ENCODE data around the gene TBC1D2.
"Not testable (repeated sequence)": the region's sequence is repeated elsewhere in the genome, so short reads cannot be mapped to it uniquely, and the experiment has no call there.

Gene TBC1D2

DNA sequence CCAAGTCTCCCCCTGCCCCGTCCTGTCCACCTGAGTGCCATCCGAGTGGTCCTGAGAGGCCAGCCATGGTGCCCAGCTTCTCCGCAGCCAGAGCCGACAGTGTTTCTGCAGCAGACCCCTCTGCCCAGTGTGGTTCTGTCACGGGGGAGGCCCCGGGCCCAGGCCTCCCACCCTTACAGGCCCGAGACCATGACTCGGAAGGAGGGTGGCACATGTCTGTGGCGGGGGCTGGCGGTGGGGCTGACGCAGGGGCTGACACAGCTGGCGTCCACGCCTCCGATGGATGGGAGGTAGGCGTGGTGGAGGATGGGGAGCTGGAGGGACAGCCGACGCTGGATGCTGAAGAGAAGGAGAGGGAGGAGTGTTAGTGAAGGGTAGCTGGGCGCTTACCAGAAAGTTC, 35.0 kb upstream of the TBC1D2 start:
- WGBS, 2 experiments: 94% methylated on average over 18 of the region's 18 CpGs
- no peaks in the 10 kb centered on the region for H3K36me3 ChIP-seq (ENCODE audit: control insufficient read depth, insufficient read depth, low read length)
- no peaks in the 10 kb centered on the region for H3K27me3 ChIP-seq (ENCODE audit: control insufficient read depth, insufficient read depth, low read length, poor library complexity, severe bottlenecking)
- no peaks in the 10 kb centered on the region for H3K4me1 ChIP-seq (ENCODE audit: control insufficient read depth, insufficient read depth, low read length)
- no peaks in the 10 kb centered on the region for H3K9me3 ChIP-seq (ENCODE audit: control insufficient read depth, low read length)
- no peak overlapping the region for H3K27ac ChIP-seq (ENCODE audit: insufficient read depth, low read depth, low read length, poor library complexity, severe bottlenecking)
- no peak overlapping the region for H3K4me3 ChIP-seq (ENCODE audit: insufficient read depth, low read depth, low read length)

DNA sequence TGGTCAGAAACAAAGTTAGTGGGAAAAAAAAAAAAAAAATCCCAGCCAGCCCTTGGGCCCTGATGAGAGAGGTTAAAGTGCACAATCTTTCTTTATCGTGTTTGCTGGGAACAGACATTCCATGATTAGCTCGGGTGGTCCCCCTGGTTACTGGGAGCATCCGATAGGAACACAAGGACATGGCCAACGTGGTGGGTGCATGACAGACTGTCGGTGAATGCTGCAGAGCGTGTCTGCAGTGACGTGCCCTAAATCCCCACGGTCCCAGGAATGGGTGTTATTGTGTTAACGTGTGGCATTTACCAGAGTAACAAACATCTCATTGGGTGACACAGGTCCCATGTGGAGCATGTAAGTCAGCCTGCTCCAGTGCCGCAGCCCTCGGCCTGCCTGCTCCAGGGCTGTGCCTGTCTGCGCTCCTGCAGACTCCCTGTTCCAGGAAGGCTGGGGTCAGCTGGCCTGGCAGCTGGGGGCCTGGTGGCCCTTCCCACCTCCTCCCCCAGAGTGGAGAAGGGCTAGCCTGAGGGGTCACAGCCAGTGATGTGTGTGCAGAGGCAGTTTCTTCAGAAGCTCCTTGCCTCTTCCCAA, 34.3 kb upstream of the TBC1D2 start:
- no peak overlapping the region for H3K27ac ChIP-seq (ENCODE audit: insufficient read depth, low read depth, low read length, poor library complexity, severe bottlenecking)
- WGBS, 2 experiments: 88 to 92% methylated on average over 12 of the region's 12 CpGs
- H3K9me3 ChIP-seq (ENCODE audit: control insufficient read depth, low read length): no peaks in the 10 kb centered on the region
- no peaks in the 10 kb centered on the region for H3K27me3 ChIP-seq (ENCODE audit: control insufficient read depth, insufficient read depth, low read length, poor library complexity, severe bottlenecking)
- no peak overlapping the region for H3K4me3 ChIP-seq (ENCODE audit: insufficient read depth, low read depth, low read length)
- no peaks in the 10 kb centered on the region for H3K4me1 ChIP-seq (ENCODE audit: control insufficient read depth, insufficient read depth, low read length)
- H3K36me3 ChIP-seq (ENCODE audit: control insufficient read depth, insufficient read depth, low read length): no peaks in the 10 kb centered on the region

DNA sequence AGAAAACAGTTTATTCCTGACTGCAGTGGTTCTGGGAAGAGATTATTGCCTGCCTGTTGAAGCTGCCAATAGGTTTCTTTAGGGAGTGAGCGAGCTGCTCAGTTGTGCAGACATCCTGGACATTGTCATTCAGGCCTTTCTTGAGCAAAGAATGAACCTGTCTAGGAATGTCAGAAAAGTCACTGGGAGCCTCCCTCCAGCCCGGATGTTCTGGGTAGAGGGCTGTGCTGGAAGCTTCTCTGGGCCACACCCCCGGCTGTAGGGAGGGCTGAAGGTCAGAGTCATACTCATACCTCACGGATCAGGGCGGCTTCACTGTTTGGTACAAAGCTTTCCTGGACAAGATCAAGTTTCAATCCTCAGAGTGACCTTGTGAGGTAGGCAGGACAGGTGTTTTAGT, 33.4 kb upstream of the TBC1D2 start:
- H3K36me3 ChIP-seq (ENCODE audit: control insufficient read depth, insufficient read depth, low read length): no peaks in the 10 kb centered on the region
- H3K4me1 ChIP-seq (ENCODE audit: control insufficient read depth, insufficient read depth, low read length): no peaks in the 10 kb centered on the region
- no peaks in the 10 kb centered on the region for H3K9me3 ChIP-seq (ENCODE audit: control insufficient read depth, low read length)
- no peaks in the 10 kb centered on the region for H3K27me3 ChIP-seq (ENCODE audit: control insufficient read depth, insufficient read depth, low read length, poor library complexity, severe bottlenecking)
- no peak overlapping the region for H3K27ac ChIP-seq (ENCODE audit: insufficient read depth, low read depth, low read length, poor library complexity, severe bottlenecking)
- no peak overlapping the region for H3K4me3 ChIP-seq (ENCODE audit: insufficient read depth, low read depth, low read length)
- WGBS, 2 experiments: 89 to 92% methylated on average over 5 of the region's 5 CpGs

DNA sequence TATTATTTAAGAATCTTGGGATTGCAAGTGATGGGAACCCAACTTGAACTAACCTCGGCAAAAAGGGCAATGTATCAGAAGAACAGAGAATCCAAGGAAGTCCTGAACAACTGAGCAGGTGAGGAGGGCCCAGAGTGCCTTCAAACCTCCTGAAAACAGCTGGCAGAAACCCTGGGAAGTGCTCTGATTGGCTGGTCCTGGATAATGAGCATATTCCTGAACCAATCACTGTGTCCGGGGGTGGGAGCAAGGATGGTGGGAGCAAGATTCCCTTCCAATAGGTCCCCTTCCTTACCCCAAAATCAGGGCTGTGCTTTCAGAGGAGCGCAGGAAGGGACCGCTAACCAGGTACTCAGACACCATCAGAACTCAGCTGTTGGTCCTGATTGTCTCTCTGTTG, 31.9 kb upstream of the TBC1D2 start:
- no peaks in the 10 kb centered on the region for H3K9me3 ChIP-seq (ENCODE audit: control insufficient read depth, low read length)
- no peaks in the 10 kb centered on the region for H3K27me3 ChIP-seq (ENCODE audit: control insufficient read depth, insufficient read depth, low read length, poor library complexity, severe bottlenecking)
- H3K36me3 ChIP-seq (ENCODE audit: control insufficient read depth, insufficient read depth, low read length): no peaks in the 10 kb centered on the region
- no peak overlapping the region for H3K27ac ChIP-seq (ENCODE audit: insufficient read depth, low read depth, low read length, poor library complexity, severe bottlenecking)
- H3K4me3 ChIP-seq (ENCODE audit: insufficient read depth, low read depth, low read length): no peak overlapping the region
- WGBS, 2 experiments: 91 to 97% methylated on average over 4 of the region's 4 CpGs
- H3K4me1 ChIP-seq (ENCODE audit: control insufficient read depth, insufficient read depth, low read length): no peaks in the 10 kb centered on the region

DNA sequence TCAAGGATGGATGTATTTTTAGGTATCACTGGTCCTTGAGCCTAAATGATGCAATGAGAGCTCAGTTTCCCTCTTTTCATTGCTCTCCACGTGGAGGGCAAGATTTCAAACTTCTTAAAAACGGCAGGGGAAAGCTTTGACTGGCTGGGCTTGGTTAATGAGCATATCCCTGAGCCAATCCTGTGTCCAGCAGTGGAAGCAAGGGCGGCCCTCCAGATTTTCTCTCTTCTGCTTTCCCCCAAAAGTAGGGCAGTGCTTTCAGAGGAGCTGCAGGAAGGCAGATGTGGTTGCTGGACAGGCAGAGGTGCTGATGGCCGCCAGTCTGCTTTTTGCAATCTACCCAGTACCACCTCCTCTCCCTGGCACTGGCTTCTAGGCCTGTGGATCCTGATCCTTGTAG, 30.0 kb upstream of the TBC1D2 start:
- 76 to 81% methylated on average over 4 of the region's 4 CpGs for WGBS, 2 experiments

DNA sequence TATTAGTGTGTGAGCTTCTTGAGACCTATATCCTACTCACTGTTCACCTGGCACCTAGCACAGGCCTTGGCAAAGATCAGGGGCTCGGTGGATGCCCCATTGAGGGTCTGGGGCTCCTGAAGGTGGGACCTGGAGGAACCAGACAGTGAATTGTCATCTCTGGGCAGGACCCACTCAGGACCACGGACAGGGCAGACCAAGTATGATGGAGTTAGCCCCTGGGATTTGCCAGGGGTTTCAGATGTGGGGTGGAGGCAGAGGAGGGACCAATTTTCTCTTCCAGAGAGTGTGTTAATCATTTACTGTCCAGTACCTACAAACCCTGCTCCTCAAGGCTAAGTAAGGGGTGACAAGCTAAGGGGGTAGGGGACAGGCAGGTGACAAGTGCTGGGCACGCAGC, 29.3 kb upstream of the TBC1D2 start:
- Histone ChIP-seq H3K36me3 (ENCODE audit: control insufficient read depth, insufficient read depth, low read length) (no peaks in the 10 kb centered on the region), H3K27me3 (ENCODE audit: control insufficient read depth, insufficient read depth, low read length, poor library complexity, severe bottlenecking) (no peaks in the 10 kb centered on the region), H3K27ac (ENCODE audit: insufficient read depth, low read depth, low read length, poor library complexity, severe bottlenecking) (no peak overlapping the region), H3K4me3 (ENCODE audit: insufficient read depth, low read depth, low read length) (no peak overlapping the region), H3K9me3 (ENCODE audit: control insufficient read depth, low read length) (no peaks in the 10 kb centered on the region), H3K4me1 (ENCODE audit: control insufficient read depth, insufficient read depth, low read length) (no peaks in the 10 kb centered on the region)
- 86 to 87% methylated on average over 3 of the region's 3 CpGs for WGBS, 2 experiments

More for the DNA sequence above, 30.0 kb upstream of the TBC1D2 start:
- no peaks in the 10 kb centered on the region for H3K4me1 ChIP-seq (ENCODE audit: control insufficient read depth, insufficient read depth, low read length)
- no peak overlapping the region for H3K27ac ChIP-seq (ENCODE audit: insufficient read depth, low read depth, low read length, poor library complexity, severe bottlenecking)
- no peak overlapping the region for H3K4me3 ChIP-seq (ENCODE audit: insufficient read depth, low read depth, low read length)
- H3K9me3 ChIP-seq (ENCODE audit: control insufficient read depth, low read length): no peaks in the 10 kb centered on the region
- H3K36me3 ChIP-seq (ENCODE audit: control insufficient read depth, insufficient read depth, low read length): no peaks in the 10 kb centered on the region
- H3K27me3 ChIP-seq (ENCODE audit: control insufficient read depth, insufficient read depth, low read length, poor library complexity, severe bottlenecking): no peaks in the 10 kb centered on the region

DNA sequence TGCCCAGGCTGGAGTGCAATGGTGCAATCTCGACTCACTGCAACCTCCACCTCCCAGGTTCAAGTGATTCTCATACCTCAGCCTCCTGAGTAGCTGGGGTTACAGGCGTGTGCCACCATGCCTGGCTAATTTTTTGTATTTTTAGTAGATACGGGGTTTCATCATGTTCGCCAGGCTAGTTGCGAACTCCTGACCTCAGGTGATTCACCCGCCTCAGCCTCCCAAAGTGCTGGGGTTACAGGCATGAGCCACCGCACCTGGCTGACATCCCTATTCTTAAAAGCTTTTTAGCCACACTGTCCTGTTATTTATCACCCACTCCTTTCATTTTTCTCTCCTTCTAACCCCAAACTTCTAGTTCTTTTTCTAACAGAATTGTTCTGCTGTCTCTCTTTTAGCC, 27.7 kb upstream of the TBC1D2 start:
- H3K36me3 ChIP-seq (ENCODE audit: control insufficient read depth, insufficient read depth, low read length); H3K27me3 ChIP-seq (ENCODE audit: control insufficient read depth, insufficient read depth, low read length, poor library complexity, severe bottlenecking); H3K4me1 ChIP-seq (ENCODE audit: control insufficient read depth, insufficient read depth, low read length); H3K4me3 ChIP-seq (ENCODE audit: insufficient read depth, low read depth, low read length); H3K9me3 ChIP-seq (ENCODE audit: control insufficient read depth, low read length); H3K27ac ChIP-seq (ENCODE audit: insufficient read depth, low read depth, low read length, poor library complexity, severe bottlenecking): not testable (repeated sequence)
- 90 to 92% methylated on average over 7 of the region's 7 CpGs for WGBS, 2 experiments

DNA sequence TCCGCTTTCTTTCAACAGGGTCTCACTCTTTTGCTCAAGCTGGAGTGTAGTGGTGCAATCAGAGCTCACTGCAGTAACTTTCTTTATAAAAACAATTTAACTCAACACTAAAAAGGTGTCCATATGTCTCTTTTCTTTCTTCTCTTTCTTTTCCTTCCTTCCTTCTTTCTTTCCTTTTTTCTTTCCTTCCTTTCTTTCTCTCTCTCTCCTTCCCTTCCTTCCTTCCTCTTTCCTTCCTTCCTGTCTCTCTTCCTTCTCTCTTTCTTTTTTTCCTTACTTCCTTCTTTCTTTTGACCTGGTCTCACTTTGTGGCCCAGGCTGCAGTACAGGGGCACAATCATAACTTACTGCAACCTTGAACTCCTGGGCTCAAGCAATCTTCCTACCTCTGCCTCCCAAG, 25.8 kb upstream of the TBC1D2 start:
- Histone ChIP-seq H3K27me3 (ENCODE audit: control insufficient read depth, insufficient read depth, low read length, poor library complexity, severe bottlenecking) (no peaks in the 10 kb centered on the region), H3K4me3 (ENCODE audit: insufficient read depth, low read depth, low read length) (no peak overlapping the region), H3K9me3 (ENCODE audit: control insufficient read depth, low read length) (no peaks in the 10 kb centered on the region), H3K4me1 (ENCODE audit: control insufficient read depth, insufficient read depth, low read length) (no peaks in the 10 kb centered on the region), H3K36me3 (ENCODE audit: control insufficient read depth, insufficient read depth, low read length) (no peaks in the 10 kb centered on the region), H3K27ac (ENCODE audit: insufficient read depth, low read depth, low read length, poor library complexity, severe bottlenecking) (no peak overlapping the region)
- 89 to 98% methylated on average over 1 of the region's 1 CpG for WGBS, 2 experiments

DNA sequence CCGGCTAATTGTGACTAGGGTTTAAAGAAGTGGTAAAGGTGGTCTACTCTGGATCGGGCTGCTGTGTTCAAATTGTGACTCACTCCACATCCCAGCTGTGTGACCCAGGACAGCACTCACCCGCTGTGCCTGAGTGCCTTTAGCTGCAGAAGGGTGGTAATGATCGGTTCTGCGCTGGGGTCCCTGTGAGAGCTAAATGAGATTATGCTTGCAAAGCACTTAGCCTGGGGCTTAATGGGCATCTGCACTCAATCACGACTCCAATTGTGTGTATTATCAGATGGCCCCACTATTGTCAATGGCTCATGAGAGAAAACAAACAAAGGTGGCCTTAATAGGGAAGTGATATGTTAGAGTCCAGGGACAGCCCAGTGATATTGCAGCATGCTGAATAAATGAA, 25.1 kb upstream of the TBC1D2 start:
- Histone ChIP-seq H3K4me1 (ENCODE audit: control insufficient read depth, insufficient read depth, low read length) (no peaks in the 10 kb centered on the region), H3K36me3 (ENCODE audit: control insufficient read depth, insufficient read depth, low read length) (no peaks in the 10 kb centered on the region), H3K27ac (ENCODE audit: insufficient read depth, low read depth, low read length, poor library complexity, severe bottlenecking) (no peak overlapping the region), H3K27me3 (ENCODE audit: control insufficient read depth, insufficient read depth, low read length, poor library complexity, severe bottlenecking) (no peaks in the 10 kb centered on the region), H3K4me3 (ENCODE audit: insufficient read depth, low read depth, low read length) (no peak overlapping the region), H3K9me3 (ENCODE audit: control insufficient read depth, low read length) (no peaks in the 10 kb centered on the region)
- WGBS, 2 experiments: 82 to 84% methylated on average over 6 of the region's 6 CpGs

DNA sequence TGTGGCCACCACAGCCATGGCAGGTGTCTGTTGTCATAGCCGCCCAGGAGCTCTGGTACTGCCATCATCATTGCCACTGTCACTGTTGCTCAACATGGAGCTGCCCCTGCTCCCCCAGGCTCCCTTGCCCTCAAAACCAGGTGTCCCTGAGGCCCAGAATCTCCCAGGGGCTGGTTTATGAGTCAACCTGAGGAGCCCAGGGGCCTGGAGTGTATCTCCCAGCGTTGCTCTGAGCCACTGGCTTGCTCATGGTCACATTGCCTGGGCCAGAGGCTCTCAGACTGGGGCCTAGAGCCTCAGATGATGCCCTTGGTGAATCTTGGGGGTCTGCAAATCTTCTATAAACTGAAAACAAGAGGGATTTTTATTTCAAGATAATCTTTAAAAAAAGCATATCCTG, 24.7 kb upstream of the TBC1D2 start:
- H3K27me3 ChIP-seq (ENCODE audit: control insufficient read depth, insufficient read depth, low read length, poor library complexity, severe bottlenecking): no peaks in the 10 kb centered on the region
- 92 to 94% methylated on average over 2 of the region's 2 CpGs for WGBS, 2 experiments
- no peaks in the 10 kb centered on the region for H3K9me3 ChIP-seq (ENCODE audit: control insufficient read depth, low read length)
- no peaks in the 10 kb centered on the region for H3K36me3 ChIP-seq (ENCODE audit: control insufficient read depth, insufficient read depth, low read length)
- H3K4me3 ChIP-seq (ENCODE audit: insufficient read depth, low read depth, low read length): no peak overlapping the region
- no peak overlapping the region for H3K27ac ChIP-seq (ENCODE audit: insufficient read depth, low read depth, low read length, poor library complexity, severe bottlenecking)
- H3K4me1 ChIP-seq (ENCODE audit: control insufficient read depth, insufficient read depth, low read length): no peaks in the 10 kb centered on the region

DNA sequence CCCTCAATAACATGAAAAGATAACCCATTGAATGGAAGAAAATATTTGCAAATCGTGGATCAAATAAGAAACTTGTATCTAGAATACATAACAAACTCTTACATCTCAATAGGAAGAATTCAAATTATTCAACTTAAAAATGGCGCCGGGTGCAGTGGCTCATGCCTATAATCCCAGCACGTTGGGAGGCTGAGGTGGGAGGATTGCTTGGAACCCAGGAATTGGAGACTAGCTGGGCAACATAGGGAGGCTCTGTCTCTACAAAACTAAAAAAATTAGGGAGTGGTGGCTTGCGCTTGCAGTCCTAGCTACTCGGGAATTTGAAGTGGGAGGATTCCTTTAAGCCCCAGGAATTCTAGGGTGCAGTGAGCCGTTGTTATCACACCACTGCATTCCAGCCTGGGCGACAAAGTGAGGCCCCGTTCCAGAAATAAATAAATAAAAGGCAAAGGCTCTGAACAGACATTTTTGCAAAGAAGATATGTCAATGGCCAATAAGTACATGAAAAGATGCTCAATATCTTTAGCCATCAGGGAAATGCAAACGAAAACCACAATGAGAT, 21.5 kb upstream of the TBC1D2 start:
- H3K27me3 ChIP-seq (ENCODE audit: control insufficient read depth, insufficient read depth, low read length, poor library complexity, severe bottlenecking): no peaks in the 10 kb centered on the region
- no peaks in the 10 kb centered on the region for H3K9me3 ChIP-seq (ENCODE audit: control insufficient read depth, low read length)
- 89 to 93% methylated on average over 9 to 10 of the region's 10 CpGs for WGBS, 2 experiments
- H3K4me3 ChIP-seq (ENCODE audit: insufficient read depth, low read depth, low read length): no peak overlapping the region
- H3K27ac ChIP-seq (ENCODE audit: insufficient read depth, low read depth, low read length, poor library complexity, severe bottlenecking): no peak overlapping the region
- H3K4me1 ChIP-seq (ENCODE audit: control insufficient read depth, insufficient read depth, low read length): no peaks in the 10 kb centered on the region
- no peaks in the 10 kb centered on the region for H3K36me3 ChIP-seq (ENCODE audit: control insufficient read depth, insufficient read depth, low read length)
